RWPE1 (cell line): ENCODE measurements around the gene FAM24B.
"Not testable (repeated sequence)": the region's sequence is repeated elsewhere in the genome, so short reads cannot be mapped to it uniquely, and the experiment has no call there.

ENCODE experiments used
- CTCF ChIA-PET: fragments of 350-600 bp; sonication (Branson Sonifier 250); formaldehyde crosslinking; extraction: SDS; loops from one replicate; lab custom pipeline; 2021; lab: Yijun Ruan, JAX
- POLR2A ChIA-PET: fragments of 400-600 bp; formaldehyde crosslinking; extraction: SDS; loops from one replicate; lab custom pipeline; 2020; ENCODE audit warnings: antibody characterized with exemption; ENCODE audit not compliant: low non-redundant PET; lab: Yijun Ruan, JAX
- DNase-seq: peaks from one replicate; pipeline ENCODE4 v3.0.0; 2012; ENCODE audit warnings: low spot score
- H3K27ac ChIP-seq: fragments of 450-650 bp; 2 replicates; pipeline ENCODE4 v1.5.1; 2017
- CTCF ChIP-seq: fragments of 450-650 bp; conservative IDR thresholded peaks from 2 replicates; pipeline ENCODE4 v1.5.1; 2017; ENCODE audit warnings: low read depth, mild to moderate bottlenecking

FAM24B gene

GRCh38 chr10:122879339-122880273 is at the start of gene FAM24B:
FAM24B (minus strand) TSS chr10:122879581; CDS start chr10:122850515, 29,066 bp downstream.
- DNase-seq = peak; percentile 98
- TF ChIP-seq CTCF = no peak
- ChIA-PET CTCF (no interaction called here), POLR2A (interaction anchor here (0.7 kb wide), 1 partner anchor 74 kb away, joined by 3 read pairs; no protein-coding TSS in a partner anchor)
- peak within 1 kb of the TSS; percentile 88 for H3K27ac ChIP-seq

- POLR2A ChIA-PET = no interaction called here
- TF ChIP-seq CTCF = no peak
- CTCF ChIA-PET = interaction anchor here (0.6 kb wide), 1 partner anchor 1124 kb away, joined by 3 read pairs; no protein-coding TSS in a partner anchor
- no peak overlapping the region for H3K27ac ChIP-seq
- DNase-seq = no peak
Observed at GRCh38 chr10:122915700-122916099, 36.3 kb upstream of the FAM24B start.

GRCh38 chr10:122911889-122912484 is 32.6 kb upstream of the FAM24B start:
- H3K27ac ChIP-seq = no peak overlapping the region
- peak; percentile 74 for DNase-seq
- ChIA-PET POLR2A (no interaction called here), CTCF (interaction anchor here (0.6 kb wide), 1 partner anchor 116 kb away, joined by 3 read pairs; no protein-coding TSS in a partner anchor)
- TF ChIP-seq CTCF = no peak

GRCh38 chr10:122910310-122910709 is 30.9 kb upstream of the FAM24B start, which contains the start of gene FAM24A:
FAM24A (plus strand) TSS chr10:122910610; CDS start chr10:122911635, 1,025 bp downstream.
- DNase-seq = no peak
- no peak within 1 kb of the TSS for H3K27ac ChIP-seq
- ChIA-PET POLR2A (no interaction called here), CTCF (no interaction called here)
- TF ChIP-seq CTCF = no peak

- CTCF ChIA-PET = interaction anchor here (0.6 kb wide), 1 partner anchor 10 kb away, joined by 4 read pairs; no protein-coding TSS in a partner anchor
- POLR2A ChIA-PET, H3K27ac ChIP-seq: not testable (repeated sequence)
Observed at GRCh38 chr10:122903861-122904260, 24.5 kb upstream of the FAM24B start.

GRCh38 chr10:122894261-122894944 is 15.0 kb upstream of the FAM24B start:
- POLR2A ChIA-PET = no interaction called here
- no peak overlapping the region for H3K27ac ChIP-seq
- CTCF ChIA-PET = interaction anchor here (0.5 to 0.6 kb wide), 2 partner anchors 147 to 641 kb away, joined by 3 to 4 read pairs; no protein-coding TSS in a partner anchor
- no peak for TF ChIP-seq CTCF
- no peak for DNase-seq

More at GRCh38 chr10:122903861-122904260, 24.5 kb upstream of the FAM24B start:
- not testable (repeated sequence) for DNase-seq
